Measurements from ENCODE around the gene HCFC1R1. TPM values are rescaled to one million over a fixed set of nuclear protein-coding genes. Genes with fewer than 3 reads are reported as not detected.

HCFC1R1 gene
- total and polyA plus RNA-seq, 2 of the 8 experiments (the other 6 are each of a cell fraction or from before 2014, with no cell fraction given): 72.7 to 138 TPM

DNA sequence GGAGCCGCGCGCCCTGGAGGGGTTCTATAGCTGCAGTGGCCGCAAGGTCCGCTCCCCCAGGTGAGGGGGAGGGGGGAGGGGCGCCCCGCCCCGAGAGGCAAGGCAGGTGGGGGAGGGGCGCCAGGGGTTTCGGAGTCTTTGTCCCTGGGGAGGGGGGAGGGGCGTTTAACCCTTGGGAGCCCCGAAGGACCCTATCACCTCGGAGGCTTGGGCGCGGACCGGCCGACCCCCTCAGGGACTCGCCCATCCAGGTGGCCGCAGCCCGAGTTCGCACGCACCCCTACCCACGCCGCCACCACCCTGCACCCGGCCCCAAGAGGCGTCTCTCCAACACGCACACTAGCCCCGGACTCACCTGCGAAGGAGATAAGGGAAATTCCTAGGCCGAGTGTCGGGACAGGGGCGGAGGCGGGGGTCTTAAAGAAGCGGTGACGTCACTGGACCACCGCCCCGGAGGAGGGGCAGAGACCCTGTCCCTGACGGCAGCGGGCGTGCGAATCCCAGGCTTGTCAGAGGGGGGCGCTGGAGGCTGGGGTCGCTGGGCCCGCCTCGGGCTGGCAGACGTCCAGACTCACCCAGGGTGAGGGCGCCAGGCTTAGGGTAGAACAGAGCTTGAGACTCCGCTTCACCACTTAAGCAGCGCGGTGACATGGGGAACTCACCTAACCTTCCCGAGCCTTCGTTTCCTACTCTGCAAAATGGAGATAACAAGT is 5.8 kb downstream of the HCFC1R1 start, which contains the start of gene CLDN6 (continued):
- TF ChIP-seq SP4 (IDR thresholded peaks at IDR 0.05; ENCODE audit: low read length): peak; percentile 85
- TF ChIP-seq CBX8 (IDR thresholded peaks at IDR 0.05; ENCODE audit: borderline replicate concordance, low read depth, low read length): no peak
- peak; percentile 68 for TF ChIP-seq ASH2L (IDR thresholded peaks at IDR 0.05; ENCODE audit: low read length)
- no peak for TF ChIP-seq EZH2 (IDR thresholded peaks at IDR 0.05; ENCODE audit: low read depth, low read length, severe bottlenecking)
- no peak for TF ChIP-seq HDAC2 (IDR thresholded peaks at IDR 0.05; ENCODE audit: borderline replicate concordance in 1 of 2, low read depth in 2 of 2, low read length in 2 of 2)
- no peak for TF ChIP-seq ZNF274 (IDR thresholded peaks at IDR 0.05; ENCODE audit: borderline replicate concordance, extremely low read depth, low read length)
- TF ChIP-seq CHD1 (IDR thresholded peaks at IDR 0.05; ENCODE audit: low read depth, low read length): no peak
- no peak; the same call in 1 of the 2 replicates for TF ChIP-seq NRF1 (IDR thresholded peaks at IDR 0.05; ENCODE audit: low read depth, low read length)
- no peak for TF ChIP-seq RBBP5 (IDR thresholded peaks at IDR 0.05; ENCODE audit: borderline replicate concordance, low read depth, low read length)
- TF ChIP-seq POU5F1 (IDR thresholded peaks at IDR 0.05; ENCODE audit: low read depth, low read length): no peak
- TF ChIP-seq TAF1 (IDR thresholded peaks at IDR 0.05; ENCODE audit: low read depth, low read length): peak; percentile 97
- TF ChIP-seq SIX5 (IDR thresholded peaks at IDR 0.05; ENCODE audit: low read depth, low read length): no peak
- TF ChIP-seq EP300 (IDR thresholded peaks at IDR 0.05; ENCODE audit: borderline replicate concordance in 1 of 2, low read depth in 2 of 2, low read length in 2 of 2): peak in 1 of 2 experiments; percentile 73; a peak in 1 of 3 replicates
- no peak for TF ChIP-seq CTBP2 (IDR thresholded peaks at IDR 0.05; ENCODE audit: borderline replicate concordance, insufficient read depth, insufficient read length, low read length)
- no peak for TF ChIP-seq MAFK (IDR thresholded peaks at IDR 0.05; ENCODE audit: low read depth, low read length)
- TF ChIP-seq RFX5 (IDR thresholded peaks at IDR 0.05; ENCODE audit: borderline replicate concordance, low read depth, low read length): no peak
- TF ChIP-seq JUN (IDR thresholded peaks at IDR 0.05; ENCODE audit: low read depth, low read length): peak; percentile 58; the same call in 1 of the 2 replicates
- no peak for TF ChIP-seq SRF (IDR thresholded peaks at IDR 0.05; ENCODE audit: low read depth, low read length)
- TF ChIP-seq TBP (IDR thresholded peaks at IDR 0.05; ENCODE audit: low read depth, low read length): peak; percentile 97
- TF ChIP-seq KDM5A (IDR thresholded peaks at IDR 0.05; ENCODE audit: low read length): no peak
- TF ChIP-seq PHF8 (conservative IDR thresholded peaks at IDR 0.05; ENCODE audit: low read depth, low read length): peak; percentile 97

Data from H1 (cell line).